ENCODE results near the gene MYLK. TPM values are rescaled to one million over a fixed set of nuclear protein-coding genes. Genes with fewer than 3 reads are reported as not detected.

Gene MYLK
- total and polyA plus RNA-seq, 9 of the 15 experiments (the other 6 are each of a cell fraction or from before 2014, with no cell fraction given): 0.11 to 0.53 (median 0.18) TPM; not detected in 2

DNA sequence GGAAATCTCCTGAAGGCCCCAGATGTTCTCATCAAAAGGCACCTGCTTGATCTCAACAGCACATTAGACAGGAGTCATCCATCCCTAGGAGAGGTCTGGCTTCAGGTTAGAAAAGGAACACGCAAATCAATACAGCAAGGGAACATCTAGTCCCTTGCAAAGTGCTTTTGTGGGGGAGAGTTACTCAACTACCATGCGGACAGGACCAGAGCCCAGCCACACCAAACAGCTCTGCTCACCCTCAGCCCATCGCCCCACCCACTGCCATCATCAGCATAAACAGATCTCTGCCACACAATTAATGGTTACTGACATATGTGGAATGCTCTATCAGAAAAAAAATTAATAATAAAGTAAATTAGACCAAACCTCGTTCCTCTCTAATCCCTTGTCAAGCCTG is 85.6 kb downstream of the MYLK start (continued):
- TF ChIP-seq POU5F1 (IDR thresholded peaks at IDR 0.05; ENCODE audit: borderline replicate concordance, low read depth, low read length, partially characterized antibody): no peak
- TF ChIP-seq ZKSCAN1 (IDR thresholded peaks at IDR 0.05; ENCODE audit: low read depth, low read length): no peak
- TF ChIP-seq ZNF347 (CRISPR knock-in tag; IDR thresholded peaks at IDR 0.05; ENCODE audit: low read depth): no peak
- TF ChIP-seq ZNF224 (CRISPR knock-in tag; IDR thresholded peaks at IDR 0.05): no peak

GRCh38 chr3:123795471-123796251 is 88.5 kb downstream of the MYLK start:
- Histone ChIP-seq H3K27me3 (ENCODE audit: control insufficient read depth in 2 of 2, insufficient read depth in 2 of 2, low read length in 2 of 2) (peaks cover 2 to 19% of the 10 kb centered on the region in 2 experiments; a peak in 3 of 5 replicates), H3K27ac (ENCODE audit: extremely low read depth, low read depth, low read length) (no peak overlapping the region), H3K4me1 (replicated peaks in 1 of 2; ENCODE audit: control insufficient read depth in 2 of 2, insufficient read depth in 2 of 2, low read length in 2 of 2) (no peaks in the 10 kb centered on the region), H3K36me3 (ENCODE audit: control insufficient read depth, insufficient read depth, low read length) (no peaks in the 10 kb centered on the region), H3K4me2 (ENCODE audit: insufficient read depth, low read length) (no peak overlapping the region), H3K9me1 (ENCODE audit: control insufficient read depth, insufficient read depth, low read length) (no peaks in the 10 kb centered on the region), H2AFZ (ENCODE audit: low read depth, low read length) (no peak overlapping the region), H3K4me3 (no peak overlapping the region), H3K79me2 (ENCODE audit: control insufficient read depth, insufficient read depth, low read length) (no peaks in the 10 kb centered on the region), H3K9ac (ENCODE audit: insufficient read depth in 1 of 2, low read depth in 2 of 2, low read length in 2 of 2) (no peak overlapping the region), H3K9me3 (replicated peaks; ENCODE audit: control insufficient read depth, insufficient read depth, low read depth, low read length) (no peaks in the 10 kb centered on the region), H4K20me1 (replicated peaks; ENCODE audit: control insufficient read depth, insufficient read depth, low read length) (no peaks in the 10 kb centered on the region)
- POLR2A ChIA-PET: no interaction called here
- intact Hi-C loops (cut with micrococcal nuclease) (no loop called here), in situ Hi-C loops (cut with MboI) (no loop called here)
- 2% methylated on average over 4 of the region's 4 CpGs for WGBS (ENCODE audit: insufficient coverage, low coverage, missing lambda C conversion rate)
- no TSS peak for BruUV-seq (replicated peaks)
- CTCF ChIA-PET (ENCODE audit: low intra/inter-chr PET ratio): no interaction called here
- no peak for FAIRE-seq
- no peak for ATAC-seq
- no peak for TF ChIP-seq XRCC5 (IDR thresholded peaks at IDR 0.05; ENCODE audit: low read depth, low read length)
- no peak for TF ChIP-seq BACH1 (tag; IDR thresholded peaks at IDR 0.05)
- no peak for TF ChIP-seq DIDO1 (tag; IDR thresholded peaks at IDR 0.05; ENCODE audit: low read depth)
- no peak for TF ChIP-seq MXI1 (IDR thresholded peaks at IDR 0.05; ENCODE audit: low read depth, low read length)
- TF ChIP-seq, protein P1, sequence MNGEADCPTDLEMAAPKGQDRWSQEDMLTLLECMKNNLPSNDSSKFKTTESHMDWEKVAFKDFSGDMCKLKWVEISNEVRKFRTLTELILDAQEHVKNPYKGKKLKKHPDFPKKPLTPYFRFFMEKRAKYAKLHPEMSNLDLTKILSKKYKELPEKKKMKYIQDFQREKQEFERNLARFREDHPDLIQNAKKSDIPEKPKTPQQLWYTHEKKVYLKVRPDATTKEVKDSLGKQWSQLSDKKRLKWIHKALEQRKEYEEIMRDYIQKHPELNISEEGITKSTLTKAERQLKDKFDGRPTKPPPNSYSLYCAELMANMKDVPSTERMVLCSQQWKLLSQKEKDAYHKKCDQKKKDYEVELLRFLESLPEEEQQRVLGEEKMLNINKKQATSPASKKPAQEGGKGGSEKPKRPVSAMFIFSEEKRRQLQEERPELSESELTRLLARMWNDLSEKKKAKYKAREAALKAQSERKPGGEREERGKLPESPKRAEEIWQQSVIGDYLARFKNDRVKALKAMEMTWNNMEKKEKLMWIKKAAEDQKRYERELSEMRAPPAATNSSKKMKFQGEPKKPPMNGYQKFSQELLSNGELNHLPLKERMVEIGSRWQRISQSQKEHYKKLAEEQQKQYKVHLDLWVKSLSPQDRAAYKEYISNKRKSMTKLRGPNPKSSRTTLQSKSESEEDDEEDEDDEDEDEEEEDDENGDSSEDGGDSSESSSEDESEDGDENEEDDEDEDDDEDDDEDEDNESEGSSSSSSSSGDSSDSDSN (IDR thresholded peaks at IDR 0.05; ENCODE audit: borderline replicate concordance in 1 of 2, low read depth in 2 of 2, low read length in 2 of 2): no peak
- TF ChIP-seq MITF (IDR thresholded peaks at IDR 0.05): no peak
- TF ChIP-seq BRF1 (IDR thresholded peaks at IDR 0.05; ENCODE audit: borderline replicate concordance, extremely low read depth, insufficient read length): no peak
- no peak for TF ChIP-seq TEAD2 (tag; IDR thresholded peaks at IDR 0.05)
- TF ChIP-seq HLTF (IDR thresholded peaks at IDR 0.05): no peak
- DNase-seq (ENCODE audit: extremely low read depth in 1 of 4, low spot score in 3 of 4): no peak

All from K562 (cell line).